AG20443 (cell line): Measurements from ENCODE around the gene C3AR1.
"Not testable (repeated sequence)": the region's sequence is repeated elsewhere in the genome, so short reads cannot be mapped to it uniquely, and the experiment has no call there.

Source experiments
- DNase-seq: peaks from one replicate; pipeline ENCODE4 v3.0.0; 2012; ENCODE audit warnings: low spot score, mixed read lengths

C3AR1 gene

DNA sequence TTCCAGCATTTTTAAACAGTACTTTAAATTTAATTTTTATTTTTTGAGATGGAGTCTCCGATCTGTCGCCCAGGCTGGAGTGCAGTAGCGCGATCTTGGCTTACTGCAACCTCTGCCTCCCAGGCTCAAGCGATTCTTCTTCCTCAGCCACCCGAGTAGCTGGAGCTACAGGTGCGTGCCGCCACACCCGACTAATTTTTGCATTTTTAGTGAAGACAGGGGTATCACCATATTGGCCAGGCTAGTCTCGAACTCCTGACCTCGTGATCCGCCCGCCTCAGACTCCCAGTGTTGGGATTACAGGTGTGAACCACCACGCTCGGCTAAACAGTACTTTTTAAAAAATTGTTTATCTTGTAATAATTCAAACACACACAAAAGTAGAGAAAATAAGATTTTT, 37.9 kb downstream of the C3AR1 start:
- no peak for DNase-seq

DNA sequence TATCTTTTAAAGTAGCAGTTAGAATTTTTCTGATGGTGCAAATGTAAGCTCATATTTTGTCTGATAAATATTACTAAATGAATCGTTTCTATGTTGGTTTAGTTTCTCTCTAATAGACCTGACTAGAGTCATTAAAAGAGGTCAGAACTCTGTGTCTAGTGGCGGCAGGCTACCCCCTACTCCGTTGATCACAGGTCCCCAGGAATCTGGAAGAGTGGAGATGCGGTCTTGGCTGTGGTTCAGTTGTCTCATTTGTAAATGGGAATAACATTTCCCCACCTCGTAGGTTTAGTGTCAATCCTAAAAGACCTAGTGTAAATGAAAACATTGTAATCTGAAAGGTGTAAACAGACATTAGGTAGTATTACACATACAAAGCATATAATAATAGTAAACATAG, 38.3 kb downstream of the C3AR1 start:
- DNase-seq, result no peak

DNA sequence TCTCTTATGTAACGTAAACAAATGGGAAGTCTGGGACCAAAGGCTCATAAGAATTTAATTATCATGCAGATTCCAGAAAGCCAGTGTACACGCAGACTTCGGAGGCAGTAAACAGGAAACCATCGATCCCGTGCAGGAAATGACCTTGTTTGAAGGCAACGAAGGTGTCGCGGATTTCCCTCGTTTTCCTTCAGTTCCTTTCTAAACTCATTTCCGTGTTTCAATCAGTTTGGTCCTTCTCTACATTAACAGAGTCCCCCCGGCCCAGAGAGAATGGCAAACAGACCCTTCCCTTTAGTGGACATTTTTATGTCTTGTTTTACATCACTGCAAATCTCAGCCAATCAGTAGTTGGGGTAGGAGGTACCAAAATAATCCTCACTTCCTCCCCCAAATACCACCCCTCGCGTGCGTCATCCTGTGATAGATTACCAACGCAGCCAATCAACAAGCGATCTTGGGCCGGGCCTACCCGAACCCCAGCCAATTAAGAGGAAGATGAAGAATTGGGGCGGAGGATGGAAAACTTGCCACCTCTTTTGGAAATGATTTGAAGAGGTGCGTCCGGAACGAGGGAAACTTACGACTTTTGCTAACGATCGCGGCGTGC, 39.8 kb downstream of the C3AR1 start:
- peak; percentile 98 for DNase-seq

DNA sequence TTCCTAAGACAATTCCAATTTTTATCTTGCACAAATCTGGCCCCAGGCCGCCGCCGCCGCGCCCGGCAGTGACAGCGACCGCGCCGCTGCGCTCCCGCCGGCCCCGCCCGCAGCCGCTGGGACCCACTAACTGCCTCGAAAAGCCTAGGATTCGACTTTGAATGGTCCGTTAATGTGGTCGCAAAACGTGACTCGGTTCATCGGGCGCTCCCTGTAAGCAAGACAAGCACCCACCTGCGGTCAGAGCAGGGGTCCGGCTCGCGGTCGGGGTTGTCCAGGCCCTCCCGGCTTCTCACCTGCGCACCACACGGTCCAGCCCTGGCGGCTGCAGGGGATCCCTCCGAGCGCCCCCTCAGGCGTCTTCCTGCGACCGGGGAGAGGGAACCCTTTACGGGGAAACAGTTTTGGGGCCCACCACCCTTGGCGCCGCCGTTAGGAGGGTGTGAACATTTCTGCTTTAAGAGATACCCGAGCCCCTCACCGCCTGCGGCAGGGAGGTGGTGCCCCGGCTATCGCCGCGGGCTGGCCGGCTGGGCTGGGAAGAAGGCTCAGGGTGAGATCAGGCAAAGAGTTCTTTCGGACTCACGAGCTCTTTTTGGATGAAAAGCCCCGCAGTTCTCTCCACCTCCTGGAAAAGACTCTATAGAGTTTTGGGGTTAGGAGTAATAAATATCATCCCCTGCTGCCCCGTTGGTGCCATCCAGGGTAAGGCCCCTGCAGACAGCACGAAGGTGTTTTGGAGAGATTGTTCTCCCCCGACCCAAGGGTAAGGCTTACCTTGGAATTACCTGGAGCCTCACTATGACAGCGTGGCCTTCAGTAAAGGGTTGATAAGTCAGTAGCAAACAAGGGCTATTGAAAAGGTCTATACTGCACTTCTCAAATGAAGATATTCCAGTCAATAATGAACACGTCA, 47.2 kb downstream of the C3AR1 start:
- no peak for DNase-seq

DNA sequence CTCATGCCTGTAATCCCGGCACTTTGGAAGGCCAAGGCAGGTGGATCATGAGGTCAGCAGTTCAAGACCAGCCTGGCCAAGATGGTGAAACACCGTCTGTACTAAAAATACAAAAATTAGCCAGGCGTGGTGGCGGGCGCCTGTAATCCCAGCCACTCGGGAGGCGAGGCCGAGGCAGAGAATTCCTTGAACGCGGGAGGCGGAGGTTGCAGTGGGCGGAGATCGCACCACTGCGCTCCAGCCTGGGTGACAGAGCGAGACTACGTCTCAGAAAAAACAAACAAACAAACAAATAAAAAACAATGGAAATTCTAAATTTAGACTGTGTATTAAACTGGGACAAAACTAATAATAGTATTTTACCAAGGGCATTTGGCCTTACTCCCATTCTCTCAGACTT, 47.9 kb downstream of the C3AR1 start:
- not testable (repeated sequence) for DNase-seq

DNA sequence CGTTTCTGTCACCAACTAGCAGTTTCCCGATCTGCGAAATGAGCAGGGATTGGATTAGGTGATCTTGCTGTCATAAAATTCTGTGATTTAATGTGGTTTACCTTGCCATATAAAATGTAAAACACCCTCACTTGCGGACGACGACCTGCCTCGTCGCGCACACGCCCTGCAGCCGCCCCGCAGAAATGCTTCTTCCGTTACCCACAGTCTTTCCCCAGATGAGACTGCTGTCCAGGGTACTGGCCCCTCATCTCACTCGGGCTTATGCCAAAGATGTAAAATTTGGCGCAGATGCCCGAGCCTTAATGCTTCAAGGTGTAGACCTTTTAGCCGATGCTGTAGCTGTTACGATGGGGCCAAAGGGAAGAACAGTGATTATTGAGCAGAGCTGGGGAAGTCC, 51.3 kb downstream of the C3AR1 start:
- no peak for DNase-seq

DNA sequence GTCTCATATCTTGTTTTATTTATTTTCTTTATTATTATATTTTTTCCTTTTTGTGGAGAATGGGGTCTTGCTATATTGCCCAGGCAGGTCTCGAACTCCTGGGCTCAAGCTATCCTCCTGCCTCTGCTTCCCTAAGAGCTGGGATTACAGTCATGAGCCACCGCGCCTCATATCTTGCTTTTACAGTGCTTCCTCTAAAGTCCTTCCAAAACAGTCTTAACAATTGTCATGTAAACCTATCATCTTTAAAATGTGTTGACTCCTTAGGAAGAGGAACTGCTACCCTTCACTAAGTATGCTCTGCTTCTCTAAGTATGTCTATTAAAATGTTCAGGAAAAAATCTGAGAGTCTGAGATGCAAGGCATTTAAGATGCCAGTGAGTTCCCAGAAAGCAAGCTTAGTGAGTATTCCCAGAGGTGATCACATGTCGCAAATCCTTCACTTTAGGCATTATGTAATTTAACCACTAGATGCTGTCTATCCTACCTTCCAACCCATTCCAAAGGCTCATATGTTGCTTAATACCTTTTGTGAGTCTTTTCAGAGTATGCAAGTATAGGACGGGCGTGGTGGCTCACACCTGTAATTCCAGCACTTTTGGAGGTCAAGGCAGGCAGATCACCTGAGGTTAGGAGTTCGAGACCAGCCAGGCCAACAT, 53.4 kb downstream of the C3AR1 start:
- DNase-seq, result no peak

DNA sequence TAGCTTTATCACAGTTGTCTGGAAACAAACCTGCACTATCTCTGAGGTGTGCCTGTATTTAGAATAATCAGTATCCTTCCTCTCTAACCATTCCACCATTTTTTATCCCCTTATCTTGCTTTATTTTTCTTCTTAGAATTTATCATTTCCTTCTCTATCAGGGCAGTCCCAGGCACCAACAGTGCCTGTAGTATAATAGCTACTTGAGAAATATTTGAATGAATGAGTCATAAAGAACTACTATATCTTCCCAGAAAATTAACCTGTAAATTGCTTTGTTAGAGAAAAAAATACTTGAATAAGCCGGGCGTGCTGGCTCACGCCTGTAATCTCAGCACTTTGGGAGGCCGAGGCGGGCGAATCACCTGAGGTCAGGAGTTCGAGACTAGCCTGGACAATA, 54.8 kb downstream of the C3AR1 start:
- DNase-seq, result no peak
